Measurements from ENCODE around the gene ZDHHC8.
A peak's percentile ranks its signal among the peaks of the same experiment; 100 is the strongest.

ZDHHC8 gene

GRCh38 chr22:20096574-20097420 lies 34.8 kb upstream of the ZDHHC8 start:
- DNase-seq = no peak

- no peak for DNase-seq
These were observed 32.4 kb upstream of the ZDHHC8 start for GRCh38 chr22:20099099-20099711.

- DNase-seq = no peak
These were observed 30.0 kb upstream of the ZDHHC8 start for GRCh38 chr22:20101638-20102037.

- DNase-seq = no peak
These were observed 29.3 kb upstream of the ZDHHC8 start for GRCh38 chr22:20102203-20102780.

GRCh38 chr22:20105456-20106204 lies 26.0 kb upstream of the ZDHHC8 start:
- no peak for DNase-seq

- DNase-seq = peak; percentile 22
These were observed 25.3 kb upstream of the ZDHHC8 start for GRCh38 chr22:20106205-20106848.

- no peak for DNase-seq
These were observed 24.8 kb upstream of the ZDHHC8 start for GRCh38 chr22:20106849-20107237.

GRCh38 chr22:20107471-20107901 lies 24.1 kb upstream of the ZDHHC8 start:
- DNase-seq = no peak

GRCh38 chr22:20107951-20108756 lies 23.4 kb upstream of the ZDHHC8 start:
- DNase-seq = no peak

GRCh38 chr22:20108757-20109230 lies 22.8 kb upstream of the ZDHHC8 start:
- DNase-seq = no peak

- DNase-seq = no peak
These were observed 21.9 kb upstream of the ZDHHC8 start for GRCh38 chr22:20109411-20110358.

GRCh38 chr22:20110359-20110985 lies 21.1 kb upstream of the ZDHHC8 start:
- no peak for DNase-seq

- peak; percentile 54 for DNase-seq
These were observed 20.4 kb upstream of the ZDHHC8 start for GRCh38 chr22:20111045-20111688.

GRCh38 chr22:20111689-20112622 lies 19.6 kb upstream of the ZDHHC8 start:
- DNase-seq = no peak

GRCh38 chr22:20112623-20113511 lies 18.7 kb upstream of the ZDHHC8 start:
- DNase-seq = no peak

GRCh38 chr22:20113551-20114310 lies 17.9 kb upstream of the ZDHHC8 start:
- DNase-seq = no peak

All from NCI-H2171 treated with DMSO at 0.1 percent for 48 hours (cell line).